Ammon's horn (tissue), 1 donor: Measurements from ENCODE around the gene FAM131A.

Source experiments
- DNase-seq: peaks from one replicate; pipeline ENCODE4 v3.0.0-alpha.2; 2016; ENCODE audit warnings: low spot score

Gene FAM131A

DNA sequence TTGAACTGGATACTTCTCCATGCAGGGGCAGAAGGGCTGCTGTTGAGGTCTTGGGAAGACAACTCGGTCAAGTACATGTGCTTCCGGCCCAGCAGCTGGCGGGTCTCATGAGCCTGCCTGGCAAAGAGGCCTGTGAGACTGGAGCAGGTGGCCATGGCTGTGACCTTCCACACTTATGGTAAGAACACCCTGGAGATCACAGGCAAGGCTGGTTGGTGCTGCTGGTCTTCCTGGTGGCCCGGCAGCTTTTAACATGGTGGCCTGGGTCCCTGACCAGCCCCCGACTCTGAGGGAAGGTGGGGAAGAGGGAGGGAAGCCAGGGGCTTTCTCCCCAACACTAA is 57.9 kb downstream of the FAM131A start:
- DNase-seq, result no peak
